ENCODE data around the gene PATL1. TPM values are rescaled to one million over a fixed set of nuclear protein-coding genes. Genes with fewer than 3 reads are reported as not detected.
A peak's percentile ranks its signal among the peaks of the same experiment; 100 is the strongest.

Gene PATL1
- polyA plus RNA-seq, 1 of the 3 experiments (the other 2 are of a cell fraction) = 20.5 TPM

GRCh38 chr11:59678118-59678812 is 9.4 kb upstream of the PATL1 start:
- no peak overlapping the region for H3K4me3 ChIP-seq (ENCODE audit: low read depth in 2 of 2, low read length in 1 of 2)
- H3K4me1 ChIP-seq (ENCODE audit: control insufficient read depth in 1 of 2, insufficient read depth in 2 of 2, low read depth in 1 of 2, low read length in 1 of 2) = 0 out of 4 replicates have a peak, but pooled peaks cover 0 to 4% of the 10 kb centered on the region in 2 experiments
- no peaks in the 10 kb centered on the region for H3K79me2 ChIP-seq (ENCODE audit: insufficient read depth)
- H4K20me1 ChIP-seq (ENCODE audit: insufficient read depth) = no peaks in the 10 kb centered on the region
- H3K9me3 ChIP-seq = no peaks in the 10 kb centered on the region
- DNase-seq = no peak
- CTCF ChIA-PET = interaction anchor here (2.6 kb wide), 1 partner anchor 141 kb away, joined by 12 read pairs; no protein-coding TSS in a partner anchor
- WGBS (ENCODE audit: low lambda C conversion rate) = 28% methylated on average over 2 of the region's 2 CpGs
- H2AFZ ChIP-seq (ENCODE audit: low read depth) = no peak overlapping the region
- H3K27ac ChIP-seq (ENCODE audit: low read depth in 2 of 2, low read length in 1 of 2) = no peak overlapping the region
- TF ChIP-seq CTCF (IDR thresholded peaks at IDR 0.05) (peak; percentile 30), FOSL2 (IDR thresholded peaks at IDR 0.05; ENCODE audit: borderline replicate concordance, low read depth) (0 out of 2 replicates have a peak, but pooled peaks have one; percentile 10), MEF2A (IDR thresholded peaks at IDR 0.05; ENCODE audit: borderline replicate concordance, low read depth) (no peak), TAF1 (IDR thresholded peaks at IDR 0.05; ENCODE audit: borderline replicate concordance, low read depth, low read length) (no peak), MXI1 (IDR thresholded peaks at IDR 0.05; ENCODE audit: low read depth, low read length) (no peak), IRF3 (IDR thresholded peaks at IDR 0.05; ENCODE audit: low read depth, low read length) (no peak)
- no peak overlapping the region for H3K4me2 ChIP-seq
- H3K9ac ChIP-seq = no peak overlapping the region
- no peaks in the 10 kb centered on the region for H3K27me3 ChIP-seq (ENCODE audit: insufficient read depth)
- POLR2A ChIA-PET = no interaction called here
- no peaks in the 10 kb centered on the region for H3K36me3 ChIP-seq (replicated peaks in 1 of 2; ENCODE audit: control insufficient read depth in 1 of 2, insufficient read depth in 2 of 2, low read length in 1 of 2)
- H3K9me2 ChIP-seq = no peaks in the 10 kb centered on the region
- no peaks in the 10 kb centered on the region for H3F3A ChIP-seq (replicated peaks; ENCODE audit: insufficient read depth)

- no peaks in the 10 kb centered on the region for H3K9me3 ChIP-seq
- H3K36me3 ChIP-seq (replicated peaks in 1 of 2; ENCODE audit: control insufficient read depth in 1 of 2, insufficient read depth in 2 of 2, low read length in 1 of 2) = no peaks in the 10 kb centered on the region
- H3K4me2 ChIP-seq = no peak overlapping the region
- ChIA-PET CTCF (interaction anchor here (0.9 to 2.6 kb wide), 2 partner anchors 19 to 139 kb away, joined by 3 to 12 read pairs; no protein-coding TSS in a partner anchor), POLR2A (no interaction called here)
- H3F3A ChIP-seq (replicated peaks; ENCODE audit: insufficient read depth) = no peaks in the 10 kb centered on the region
- DNase-seq = no peak
- H3K27me3 ChIP-seq (ENCODE audit: insufficient read depth) = no peaks in the 10 kb centered on the region
- H3K9me2 ChIP-seq = no peaks in the 10 kb centered on the region
- H3K9ac ChIP-seq = no peak overlapping the region
- no peak overlapping the region for H3K4me3 ChIP-seq (ENCODE audit: low read depth in 2 of 2, low read length in 1 of 2)
- H2AFZ ChIP-seq (ENCODE audit: low read depth) = no peak overlapping the region
- H3K4me1 ChIP-seq (ENCODE audit: control insufficient read depth in 1 of 2, insufficient read depth in 2 of 2, low read depth in 1 of 2, low read length in 1 of 2) = 0 out of 4 replicates have a peak, but pooled peaks cover 0 to 4% of the 10 kb centered on the region in 2 experiments
- WGBS (ENCODE audit: low lambda C conversion rate) = 44% methylated on average over 8 of the region's 8 CpGs
- no peak for TF ChIP-seq CHD2 (IDR thresholded peaks at IDR 0.05; ENCODE audit: low read length, partially characterized antibody)
- TF ChIP-seq EP300 (IDR thresholded peaks at IDR 0.05; ENCODE audit: borderline replicate concordance in 1 of 2, low read depth in 1 of 2, low read length in 1 of 2) = no peak
- no peak for TF ChIP-seq FOXJ3 (CRISPR knock-in tag; IDR thresholded peaks at IDR 0.05)
- H3K79me2 ChIP-seq (ENCODE audit: insufficient read depth) = no peaks in the 10 kb centered on the region
- H3K27ac ChIP-seq (ENCODE audit: low read depth in 2 of 2, low read length in 1 of 2) = no peak overlapping the region
- no peaks in the 10 kb centered on the region for H4K20me1 ChIP-seq (ENCODE audit: insufficient read depth)
These were observed 7.4 kb upstream of the PATL1 start for GRCh38 chr11:59676205-59676604.

Measured in SK-N-SH (cell line).